HL-60 (cell line): ENCODE data around the gene SNRK.

Source experiments
- DNase-seq, 2 experiments: peaks; one replicate each; pipeline ENCODE4 v3.0.0-alpha.2; 2010 to 2020; ENCODE audit warnings: low read depth in 1 of 2, low spot score in 1 of 2
- H3K27ac ChIP-seq: fragments of 250-450 bp; sonication (Bioruptor Pico); replicated peaks from 2 replicates; pipeline ENCODE4 v1.5.1; 2020; ENCODE audit warnings: mild to moderate bottlenecking, moderate library complexity
- H3K27me3 ChIP-seq: fragments of 250-450 bp; sonication (Bioruptor Pico); 2 replicates; pipeline ENCODE4 v1.5.1; 2021; ENCODE audit warnings: mild to moderate bottlenecking, moderate library complexity; ENCODE audit not compliant: insufficient read depth, poor library complexity, severe bottlenecking
- H3K4me3 ChIP-seq: replicated peaks from 2 replicates; pipeline ENCODE4 v1.5.1; 2011; ENCODE audit warnings: mild to moderate bottlenecking, control low read depth, low read length; ENCODE audit not compliant: insufficient read depth
- GABPA ChIP-seq: IDR thresholded peaks from 2 replicates; pipeline ENCODE4 v1.6.1; 2012; ENCODE audit warnings: low read depth
- POLR2AphosphoS5 ChIP-seq: IDR thresholded peaks from 2 replicates; pipeline ENCODE4 v1.6.1; 2012; ENCODE audit warnings: low read depth
- SPI1 ChIP-seq: IDR thresholded peaks from 2 replicates; pipeline ENCODE4 v1.6.1; 2012; ENCODE audit warnings: low read depth, mild to moderate bottlenecking, borderline replicate concordance
- TF ChIP-seq, protein P1 (sequence below): IDR thresholded peaks from 2 replicates; pipeline ENCODE4 v1.6.1; 2012; ENCODE audit warnings: low read depth; ENCODE audit not compliant: insufficient replicate concordance
- TF ChIP-seq, protein P2 (sequence below): IDR thresholded peaks from one replicate; pipeline ENCODE4 v1.5.1; 2011; ENCODE audit warnings: low read length, control low read depth, inconsistent platforms; ENCODE audit not compliant: insufficient read depth

The SNRK gene

DNA sequence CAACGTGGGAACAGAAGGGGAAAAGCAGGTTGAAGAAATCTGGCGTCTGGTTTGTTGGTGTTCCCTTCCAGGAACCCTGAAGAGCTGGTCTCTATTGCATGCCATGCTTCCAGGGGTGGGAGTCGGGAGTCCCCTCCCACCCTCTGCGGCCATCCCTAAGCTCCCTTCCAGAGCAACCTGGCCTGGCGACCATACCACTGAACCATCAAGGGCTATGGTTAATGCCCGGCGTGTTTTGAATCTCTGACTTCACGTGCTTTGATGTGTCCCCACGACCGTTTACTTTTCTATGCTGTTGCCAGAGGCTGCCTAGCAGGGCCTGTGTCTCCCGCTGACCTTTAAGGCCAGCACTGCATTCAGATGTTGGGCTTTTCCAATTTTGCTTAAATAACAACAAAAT lies 696 bp upstream of the SNRK start:
- H3K27me3 ChIP-seq, result no peaks in the 10 kb centered on the region
- TF ChIP-seq SPI1 (no peak), GABPA (no peak), POLR2AphosphoS5 (no peak)
- TF ChIP-seq, protein P1, sequence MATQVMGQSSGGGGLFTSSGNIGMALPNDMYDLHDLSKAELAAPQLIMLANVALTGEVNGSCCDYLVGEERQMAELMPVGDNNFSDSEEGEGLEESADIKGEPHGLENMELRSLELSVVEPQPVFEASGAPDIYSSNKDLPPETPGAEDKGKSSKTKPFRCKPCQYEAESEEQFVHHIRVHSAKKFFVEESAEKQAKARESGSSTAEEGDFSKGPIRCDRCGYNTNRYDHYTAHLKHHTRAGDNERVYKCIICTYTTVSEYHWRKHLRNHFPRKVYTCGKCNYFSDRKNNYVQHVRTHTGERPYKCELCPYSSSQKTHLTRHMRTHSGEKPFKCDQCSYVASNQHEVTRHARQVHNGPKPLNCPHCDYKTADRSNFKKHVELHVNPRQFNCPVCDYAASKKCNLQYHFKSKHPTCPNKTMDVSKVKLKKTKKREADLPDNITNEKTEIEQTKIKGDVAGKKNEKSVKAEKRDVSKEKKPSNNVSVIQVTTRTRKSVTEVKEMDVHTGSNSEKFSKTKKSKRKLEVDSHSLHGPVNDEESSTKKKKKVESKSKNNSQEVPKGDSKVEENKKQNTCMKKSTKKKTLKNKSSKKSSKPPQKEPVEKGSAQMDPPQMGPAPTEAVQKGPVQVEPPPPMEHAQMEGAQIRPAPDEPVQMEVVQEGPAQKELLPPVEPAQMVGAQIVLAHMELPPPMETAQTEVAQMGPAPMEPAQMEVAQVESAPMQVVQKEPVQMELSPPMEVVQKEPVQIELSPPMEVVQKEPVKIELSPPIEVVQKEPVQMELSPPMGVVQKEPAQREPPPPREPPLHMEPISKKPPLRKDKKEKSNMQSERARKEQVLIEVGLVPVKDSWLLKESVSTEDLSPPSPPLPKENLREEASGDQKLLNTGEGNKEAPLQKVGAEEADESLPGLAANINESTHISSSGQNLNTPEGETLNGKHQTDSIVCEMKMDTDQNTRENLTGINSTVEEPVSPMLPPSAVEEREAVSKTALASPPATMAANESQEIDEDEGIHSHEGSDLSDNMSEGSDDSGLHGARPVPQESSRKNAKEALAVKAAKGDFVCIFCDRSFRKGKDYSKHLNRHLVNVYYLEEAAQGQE, result no peak
- TF ChIP-seq, protein P2, sequence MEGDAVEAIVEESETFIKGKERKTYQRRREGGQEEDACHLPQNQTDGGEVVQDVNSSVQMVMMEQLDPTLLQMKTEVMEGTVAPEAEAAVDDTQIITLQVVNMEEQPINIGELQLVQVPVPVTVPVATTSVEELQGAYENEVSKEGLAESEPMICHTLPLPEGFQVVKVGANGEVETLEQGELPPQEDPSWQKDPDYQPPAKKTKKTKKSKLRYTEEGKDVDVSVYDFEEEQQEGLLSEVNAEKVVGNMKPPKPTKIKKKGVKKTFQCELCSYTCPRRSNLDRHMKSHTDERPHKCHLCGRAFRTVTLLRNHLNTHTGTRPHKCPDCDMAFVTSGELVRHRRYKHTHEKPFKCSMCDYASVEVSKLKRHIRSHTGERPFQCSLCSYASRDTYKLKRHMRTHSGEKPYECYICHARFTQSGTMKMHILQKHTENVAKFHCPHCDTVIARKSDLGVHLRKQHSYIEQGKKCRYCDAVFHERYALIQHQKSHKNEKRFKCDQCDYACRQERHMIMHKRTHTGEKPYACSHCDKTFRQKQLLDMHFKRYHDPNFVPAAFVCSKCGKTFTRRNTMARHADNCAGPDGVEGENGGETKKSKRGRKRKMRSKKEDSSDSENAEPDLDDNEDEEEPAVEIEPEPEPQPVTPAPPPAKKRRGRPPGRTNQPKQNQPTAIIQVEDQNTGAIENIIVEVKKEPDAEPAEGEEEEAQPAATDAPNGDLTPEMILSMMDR, result no peak
- no peak for DNase-seq
- peak overlapping the region; percentile 77 for H3K4me3 ChIP-seq
- peak overlapping the region; percentile 75 for H3K27ac ChIP-seq

DNA sequence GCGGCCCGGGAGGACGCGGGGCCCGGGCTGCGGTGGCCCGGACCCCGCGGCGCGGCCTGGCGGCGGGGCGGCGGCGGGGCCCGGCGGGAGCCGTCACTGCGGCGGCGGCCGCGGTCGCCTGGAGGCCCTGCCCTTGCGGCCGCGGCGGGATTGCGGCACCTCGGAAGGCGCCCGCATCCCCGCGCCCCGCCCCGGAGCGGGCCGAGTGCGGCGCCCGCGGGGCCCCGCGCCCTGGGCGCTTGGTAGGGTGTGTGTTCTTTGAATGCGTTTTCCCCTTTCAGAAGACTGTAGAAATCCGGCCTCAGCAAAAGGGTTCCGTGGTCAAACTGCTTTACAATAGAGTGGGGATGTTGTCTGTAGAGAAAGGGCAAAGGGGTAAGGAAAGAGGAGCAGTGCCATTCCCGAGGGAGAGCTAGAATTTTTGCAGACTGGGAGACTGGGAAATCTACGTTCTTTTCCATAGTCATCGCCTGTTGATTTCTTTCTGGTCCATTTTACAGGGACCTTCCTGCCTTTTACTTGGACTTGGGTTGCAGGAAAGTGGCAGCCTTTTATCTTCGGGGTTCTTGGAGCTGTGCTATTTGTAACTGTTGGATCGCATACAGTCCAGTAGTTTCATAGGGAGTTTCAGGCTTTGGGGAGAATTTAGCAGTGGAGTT lies 630 bp downstream of the SNRK start:
- peak overlapping the region; percentile 61 for H3K4me3 ChIP-seq
- no peaks in the 10 kb centered on the region for H3K27me3 ChIP-seq
- TF ChIP-seq SPI1, result no peak
- TF ChIP-seq, protein P2, result no peak
- TF ChIP-seq, protein P1, result no peak
- no peak for TF ChIP-seq GABPA
- TF ChIP-seq POLR2AphosphoS5, result no peak
- H3K27ac ChIP-seq, result peak overlapping the region; percentile 62
- DNase-seq, result no peak

DNA sequence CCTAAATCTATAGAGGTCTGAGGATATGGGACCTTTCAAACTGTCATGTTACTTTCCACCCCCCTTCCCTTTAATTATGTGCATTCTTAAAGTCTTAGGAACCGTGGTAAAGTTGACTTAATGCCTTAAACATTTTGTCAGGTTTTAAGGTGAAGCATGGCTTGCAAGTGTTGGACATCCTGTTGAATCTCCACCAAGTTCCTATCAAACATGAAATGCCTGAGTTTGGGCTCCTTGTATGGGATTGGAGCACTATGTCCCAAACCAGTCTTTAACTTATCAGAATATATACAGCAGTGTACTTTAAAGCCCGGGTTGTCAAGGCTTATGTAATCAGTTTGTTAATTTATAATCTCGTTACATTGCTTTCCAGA lies 1.1 kb downstream of the SNRK start:
- peak overlapping the region; percentile 62 for H3K27ac ChIP-seq
- H3K4me3 ChIP-seq, result peak overlapping the region; percentile 61
- H3K27me3 ChIP-seq, result no peaks in the 10 kb centered on the region
- no peak for DNase-seq
- TF ChIP-seq GABPA, result no peak
- TF ChIP-seq, protein P2, result no peak

DNA sequence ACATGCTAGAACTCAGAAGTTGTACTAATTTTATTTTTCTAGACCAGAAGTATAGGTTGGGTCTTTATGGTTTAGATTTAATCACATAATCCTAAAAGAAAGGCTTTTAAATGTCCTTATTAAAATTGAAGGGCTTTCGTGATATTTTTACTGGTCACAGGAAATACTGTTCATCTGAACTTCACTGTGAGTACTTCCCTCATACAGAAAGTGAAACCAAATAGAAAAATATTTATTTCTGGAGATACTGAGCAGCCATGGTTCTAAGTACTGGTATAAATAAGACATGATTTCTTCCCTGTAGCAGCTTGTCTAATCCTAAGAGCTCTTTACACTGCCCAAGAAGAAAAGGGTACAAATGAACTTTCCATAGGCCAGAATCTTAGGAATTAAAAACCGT lies 2.0 kb downstream of the SNRK start:
- TF ChIP-seq, protein P2, result no peak
- TF ChIP-seq POLR2AphosphoS5 (no peak), GABPA (no peak), SPI1 (no peak)
- TF ChIP-seq, protein P1, result no peak
- no peak for DNase-seq
- H3K4me3 ChIP-seq, result peak overlapping the region; percentile 61
- no peaks in the 10 kb centered on the region for H3K27me3 ChIP-seq
- peak overlapping the region; percentile 62 for H3K27ac ChIP-seq
